Smooth muscle cell (in vitro differentiated cells): ENCODE measurements around the gene LAMA2. TPM values are rescaled to one million over a fixed set of nuclear protein-coding genes. Genes with fewer than 3 reads are reported as not detected.

ENCODE experiments used
- DNase-seq: peaks from one replicate; lab custom pipeline; 2025; ENCODE audit not compliant: unreplicated experiment; lab: John Stamatoyannopoulos, UW
- H2AFZ ChIP-seq: fragments of 200-600 bp; sonication (generic); 2 replicates; pipeline ENCODE4 v1.6.0; 2016; ENCODE audit warnings: antibody characterized with exemption, low read depth, mild to moderate bottlenecking
- H3F3A ChIP-seq: fragments of 200-600 bp; sonication (generic); 2 replicates; pipeline ENCODE4 v1.6.0; 2017; ENCODE audit warnings: antibody characterized with exemption, low read depth
- H3K27ac ChIP-seq: fragments of 200-600 bp; sonication (generic); 2 replicates; pipeline ENCODE4 v1.5.1; 2016; ENCODE audit warnings: low read depth, mild to moderate bottlenecking
- H3K27me3 ChIP-seq: fragments of 200-600 bp; sonication (generic); 2 replicates; pipeline ENCODE4 v1.6.1; 2016; ENCODE audit warnings: low read depth, mild to moderate bottlenecking
- H3K36me3 ChIP-seq: fragments of 200-600 bp; sonication (generic); 2 replicates; pipeline ENCODE4 v1.5.1; 2016; ENCODE audit warnings: low read depth
- H3K4me1 ChIP-seq: fragments of 200-600 bp; sonication (generic); 2 replicates; pipeline ENCODE4 v1.5.1; 2016; ENCODE audit warnings: low read depth
- H3K4me2 ChIP-seq: fragments of 200-600 bp; sonication (generic); 2 replicates; pipeline ENCODE4 v1.6.0; 2016; ENCODE audit warnings: mild to moderate bottlenecking
- H3K4me3 ChIP-seq: fragments of 200-600 bp; sonication (generic); 2 replicates; pipeline ENCODE4 v1.5.1; 2016; ENCODE audit warnings: mild to moderate bottlenecking
- H3K79me2 ChIP-seq: fragments of 200-600 bp; sonication (generic); 2 replicates; pipeline ENCODE4 v1.6.0; 2016; ENCODE audit warnings: low read depth, mild to moderate bottlenecking
- H3K9ac ChIP-seq: fragments of 200-600 bp; sonication (generic); 2 replicates; pipeline ENCODE4 v1.6.0; 2016; ENCODE audit warnings: low read depth
- H3K9me3 ChIP-seq: fragments of 200-600 bp; sonication (generic); replicated peaks from 2 replicates; pipeline ENCODE4 v1.5.1; 2016; ENCODE audit warnings: low read depth
- H4K20me1 ChIP-seq: fragments of 200-600 bp; sonication (generic); 2 replicates; pipeline ENCODE4 v1.6.0; 2016; ENCODE audit warnings: low read depth
- CTCF ChIP-seq: fragments of 200-600 bp; sonication (generic); IDR thresholded peaks from 2 replicates; pipeline ENCODE4 v1.5.1; 2017; ENCODE audit warnings: borderline replicate concordance, mild to moderate bottlenecking, antibody characterized with exemption; ENCODE audit not compliant: insufficient read depth, poor library complexity, severe bottlenecking
- WGBS: methylation state at CpG from one replicate; pipeline ENCODE4 v1.1.7; 2016; ENCODE audit warnings: low lambda C conversion rate; 5-methylcytosine and 5-hydroxymethylcytosine counted together
- polyA plus RNA-seq: library from polyadenylated mRNA; unstranded; fragments of >200 nt; fragmentation: Nextera tagmentation; extraction: Ambion mirVana; gene quantifications from 2 replicates; pipeline ENCODE4 v1.2.1, GENCODE V29; 2016
- total RNA-seq: library from RNA; depleted of rRNA; stranded (reverse); fragments of >200 nt; gene quantifications from 2 replicates; pipeline ENCODE4 v1.2.3, GENCODE V29; 2014

Gene LAMA2
- total and polyA plus RNA-seq, 2 experiments from 2014 or later: 21.7 to 92.9 TPM

GRCh38 chr6:129419324-129419723 lies 536.4 kb downstream of the LAMA2 start:
- Histone ChIP-seq H4K20me1 (no peaks in the 10 kb centered on the region), H3F3A (no peaks in the 10 kb centered on the region), H3K36me3 (no peaks in the 10 kb centered on the region), H3K4me2 (no peak overlapping the region), H3K4me1 (no peaks in the 10 kb centered on the region), H2AFZ (no peak overlapping the region), H3K4me3 (no peak overlapping the region), H3K9me3 (no peaks in the 10 kb centered on the region), H3K27me3 (no peaks in the 10 kb centered on the region), H3K79me2 (no peaks in the 10 kb centered on the region), H3K9ac (no peak overlapping the region), H3K27ac (no peak overlapping the region)
- no peak for TF ChIP-seq CTCF
- no peak for DNase-seq
- 88% methylated on average over 2 of the region's 2 CpGs for WGBS

- H3K4me1 ChIP-seq: no peaks in the 10 kb centered on the region
- no peak overlapping the region for H2AFZ ChIP-seq
- H3K9me3 ChIP-seq: no peaks in the 10 kb centered on the region
- H4K20me1 ChIP-seq: no peaks in the 10 kb centered on the region
- no peaks in the 10 kb centered on the region for H3K79me2 ChIP-seq
- H3K27me3 ChIP-seq: no peaks in the 10 kb centered on the region
- H3K9ac ChIP-seq: no peak overlapping the region
- H3K36me3 ChIP-seq: no peaks in the 10 kb centered on the region
- no peak overlapping the region for H3K4me2 ChIP-seq
- WGBS: 88% methylated on average over 2 of the region's 2 CpGs
- DNase-seq: no peak
- H3F3A ChIP-seq: no peaks in the 10 kb centered on the region
- TF ChIP-seq CTCF: no peak
- H3K4me3 ChIP-seq: no peak overlapping the region
- H3K27ac ChIP-seq: no peak overlapping the region
Measured at GRCh38 chr6:129426343-129426742, 543.4 kb downstream of the LAMA2 start.

GRCh38 chr6:129429956-129430355 lies 547.0 kb downstream of the LAMA2 start:
- Histone ChIP-seq H3K27ac (no peak overlapping the region), H3K4me1 (no peaks in the 10 kb centered on the region), H3K4me3 (no peak overlapping the region), H3K9me3 (no peaks in the 10 kb centered on the region), H3K79me2 (no peaks in the 10 kb centered on the region), H4K20me1 (no peaks in the 10 kb centered on the region), H3K9ac (no peak overlapping the region), H3K27me3 (no peaks in the 10 kb centered on the region), H3K4me2 (no peak overlapping the region), H3K36me3 (no peaks in the 10 kb centered on the region), H3F3A (no peaks in the 10 kb centered on the region), H2AFZ (no peak overlapping the region)
- WGBS: 95% methylated on average over 2 of the region's 2 CpGs
- TF ChIP-seq CTCF: no peak
- DNase-seq: no peak

- H3K36me3 ChIP-seq: no peaks in the 10 kb centered on the region
- TF ChIP-seq CTCF: no peak
- no peak overlapping the region for H2AFZ ChIP-seq
- H3K4me3 ChIP-seq: no peak overlapping the region
- H3K4me2 ChIP-seq: no peak overlapping the region
- no peak overlapping the region for H3K9ac ChIP-seq
- no peaks in the 10 kb centered on the region for H4K20me1 ChIP-seq
- 96% methylated on average over 1 of the region's 1 CpG for WGBS
- no peaks in the 10 kb centered on the region for H3K27me3 ChIP-seq
- no peaks in the 10 kb centered on the region for H3F3A ChIP-seq
- no peak for DNase-seq
- H3K27ac ChIP-seq: no peak overlapping the region
- no peaks in the 10 kb centered on the region for H3K4me1 ChIP-seq
- H3K79me2 ChIP-seq: no peaks in the 10 kb centered on the region
- H3K9me3 ChIP-seq: no peaks in the 10 kb centered on the region
Measured at GRCh38 chr6:129432738-129433137, 549.8 kb downstream of the LAMA2 start.
